ENCODE results near the gene ZFYVE21.

Gene ZFYVE21

GRCh38 chr14:103692871-103693270 is 22.7 kb upstream of the ZFYVE21 start:
- no peak for DNase-seq

DNA sequence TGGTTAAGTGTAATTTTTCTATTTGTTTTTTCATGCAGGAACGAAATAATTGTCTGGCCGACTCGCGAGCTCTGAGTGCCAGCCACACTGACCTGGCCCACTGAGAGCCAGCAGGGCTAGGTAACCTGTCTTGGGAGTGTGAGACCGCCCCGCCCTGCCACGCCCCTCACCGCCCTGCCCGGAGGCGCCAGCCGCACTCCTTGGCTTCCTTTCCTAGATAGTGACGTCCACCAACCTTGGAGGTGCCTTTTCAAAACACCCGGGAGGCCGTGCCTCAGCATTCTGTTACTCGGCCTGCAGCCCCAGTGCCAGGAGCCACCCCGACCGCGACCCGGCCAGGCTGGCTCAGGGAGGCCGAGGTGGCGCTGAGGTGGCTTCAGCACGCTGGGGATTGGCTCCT is 22.1 kb upstream of the ZFYVE21 start:
- DNase-seq, result no peak

DNA sequence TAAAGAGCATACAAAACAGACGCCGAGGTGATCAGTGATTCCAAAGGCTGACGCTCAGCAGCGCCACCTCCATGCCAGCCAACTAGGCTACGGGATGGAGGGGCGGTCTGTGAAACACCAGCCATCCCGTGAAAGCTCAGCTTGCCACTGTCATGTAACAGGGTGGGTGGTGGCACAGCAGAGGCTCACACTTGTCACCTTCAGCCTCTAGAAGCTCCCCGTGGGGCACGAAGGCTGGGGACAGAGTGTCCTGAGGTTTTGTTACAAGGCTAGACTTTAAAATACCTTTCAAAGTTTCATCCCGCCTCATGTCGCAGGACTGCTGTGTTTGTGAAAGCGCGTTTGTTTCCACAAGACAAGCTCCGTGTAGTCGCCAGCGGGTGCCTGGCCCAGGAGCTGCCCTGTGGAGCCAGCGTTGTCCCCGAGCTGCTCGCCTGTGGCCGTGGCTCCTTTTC is 21.0 kb upstream of the ZFYVE21 start:
- no peak for DNase-seq

GRCh38 chr14:103695296-103696069 is 20.1 kb upstream of the ZFYVE21 start:
- no peak for DNase-seq

DNA sequence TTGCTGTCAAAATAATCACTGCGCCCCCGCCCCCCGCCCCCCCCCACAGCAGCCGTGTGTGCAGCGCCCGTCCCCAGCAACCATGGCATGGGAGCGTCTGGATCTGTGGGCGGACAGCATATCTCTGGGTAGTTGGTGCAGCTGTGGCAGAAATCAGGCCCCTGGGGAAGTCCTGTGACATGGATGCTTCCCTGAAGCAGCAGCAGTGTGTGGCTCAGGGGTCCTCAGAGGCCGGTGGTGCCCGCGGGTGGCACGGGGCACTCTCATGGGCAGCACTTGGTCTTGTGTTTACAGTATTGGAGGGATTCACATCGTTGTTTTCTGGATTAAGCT is 19.6 kb upstream of the ZFYVE21 start:
- DNase-seq, result no peak

DNA sequence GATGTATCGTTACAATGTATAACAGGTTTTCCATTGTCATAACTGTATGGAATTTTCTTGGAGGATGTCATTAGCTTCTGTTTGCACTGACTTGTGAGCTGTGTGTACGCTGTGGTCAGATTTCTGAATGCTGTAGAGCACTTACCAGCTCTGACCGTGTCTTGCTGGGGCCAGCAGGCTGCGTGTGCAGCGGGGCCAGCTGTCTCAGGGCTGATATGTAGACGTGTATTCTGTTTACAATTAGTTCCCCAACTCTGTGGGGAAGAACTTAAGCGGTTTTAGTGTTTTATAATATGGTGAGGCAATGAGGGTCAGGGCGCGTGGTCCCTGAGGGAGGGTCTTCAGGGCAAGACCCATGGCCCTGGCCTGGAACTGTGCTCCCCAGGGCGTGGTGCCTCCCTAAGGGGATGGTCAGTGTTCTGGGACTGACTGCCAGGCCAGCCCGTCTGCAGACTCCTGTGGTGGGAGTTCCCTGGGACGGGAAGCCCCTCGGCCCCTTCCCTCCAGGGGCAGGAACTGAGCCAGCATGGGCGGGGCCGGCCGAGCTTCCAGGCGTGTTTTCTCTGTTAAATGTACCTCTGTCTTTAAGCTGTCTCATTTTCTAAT is 19.0 kb upstream of the ZFYVE21 start:
- DNase-seq, result no peak

DNA sequence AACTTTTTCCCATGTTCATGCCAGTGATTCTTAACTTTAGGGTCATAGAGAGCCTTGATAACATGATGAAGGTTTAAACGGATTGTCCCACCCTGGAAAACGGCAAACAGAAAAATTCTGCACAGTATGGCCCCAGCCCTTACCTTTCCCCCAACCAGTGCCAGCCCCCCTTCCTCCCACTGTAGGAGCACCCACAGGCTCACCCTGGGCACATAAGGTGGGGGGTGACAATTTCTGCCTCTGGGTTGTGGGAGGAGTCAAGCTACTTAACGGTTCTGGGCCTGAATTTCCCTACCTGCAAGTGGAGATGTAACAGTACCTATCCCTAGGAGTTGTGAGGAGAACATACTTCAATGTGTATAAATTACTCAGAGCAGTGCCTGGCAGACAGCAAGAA is 18.4 kb upstream of the ZFYVE21 start:
- DNase-seq, result no peak

DNA sequence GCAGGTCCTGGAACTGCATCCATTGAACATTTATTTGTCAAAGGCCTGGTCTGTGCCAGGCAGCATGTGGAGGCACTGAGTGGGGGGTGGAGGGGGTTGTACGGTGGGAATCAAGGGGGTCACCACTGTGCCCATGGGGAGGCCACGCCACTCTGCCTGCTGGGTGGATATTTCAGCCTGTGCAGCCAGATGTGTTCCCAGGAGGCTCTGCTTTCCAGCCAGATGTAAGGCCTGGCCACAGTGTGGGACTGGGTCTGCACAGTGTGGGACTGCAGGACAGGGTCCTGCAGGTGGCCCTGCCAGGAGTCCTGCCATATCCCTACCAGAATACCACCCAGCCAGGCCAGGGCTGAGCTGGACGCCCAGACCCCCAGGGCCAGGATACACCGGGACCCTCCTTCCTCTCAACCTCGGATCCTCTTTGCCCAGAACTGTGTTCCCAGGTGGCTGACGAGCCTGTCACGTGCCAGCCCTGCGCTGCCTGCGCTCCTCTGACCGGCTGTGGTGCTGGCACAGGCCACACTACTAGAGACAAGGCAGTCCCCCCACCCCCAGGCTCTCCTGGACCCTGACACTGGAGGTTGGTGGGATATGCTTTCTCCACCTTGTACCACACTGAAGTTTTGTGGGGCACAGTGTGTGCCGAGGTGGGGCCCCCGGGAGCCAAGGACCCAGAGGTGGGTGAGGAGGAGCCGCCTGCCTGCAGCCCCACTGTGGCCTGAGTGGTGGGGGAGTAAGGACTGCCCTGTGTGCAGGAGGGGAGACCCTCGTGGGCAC is 17.8 kb upstream of the ZFYVE21 start:
- no peak for DNase-seq

DNA sequence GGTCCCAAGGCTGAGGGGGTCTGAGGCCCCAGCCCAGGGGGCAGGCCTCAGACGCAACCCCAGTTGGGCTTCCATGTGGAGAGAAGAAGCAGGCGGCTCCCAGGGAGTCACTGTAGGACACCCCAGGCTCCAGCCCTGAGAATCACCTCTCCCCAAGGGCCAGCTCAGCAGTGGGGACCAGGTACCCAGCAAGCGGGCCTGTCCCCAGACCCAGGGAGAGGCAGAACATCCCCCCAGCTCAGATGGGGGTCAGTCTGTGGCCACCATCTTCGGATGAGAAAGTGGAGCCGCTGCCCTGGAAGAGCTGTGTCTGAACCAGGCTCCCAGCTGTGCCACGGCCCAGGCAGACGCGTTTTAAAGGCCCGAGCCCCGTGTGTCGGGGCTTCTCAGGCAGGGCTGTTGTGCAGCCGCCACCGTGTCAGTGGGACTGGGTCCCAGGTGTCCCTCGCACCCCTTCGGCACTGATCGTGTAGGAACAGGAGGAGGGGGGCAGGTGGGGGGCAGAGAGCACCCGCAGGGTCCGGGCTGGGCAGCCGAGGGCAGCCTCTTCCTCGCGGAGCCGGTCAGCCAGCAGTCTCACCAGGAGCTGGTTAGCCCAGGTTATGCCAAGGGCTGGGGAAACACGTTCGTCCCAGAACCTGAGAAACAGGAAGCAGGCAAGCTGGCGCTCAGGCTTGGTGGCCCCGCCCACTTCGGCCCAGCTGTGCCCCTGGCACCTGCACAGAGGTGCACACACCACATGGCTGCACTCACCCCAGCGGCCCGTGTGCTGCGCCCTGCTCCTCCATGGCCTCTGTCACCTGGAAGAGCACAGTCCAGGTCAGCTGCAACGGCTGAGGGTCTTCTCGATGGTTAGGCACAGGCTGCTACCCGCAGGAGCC is 17.0 kb upstream of the ZFYVE21 start:
- no peak for DNase-seq

- no peak for DNase-seq
Observed at GRCh38 chr14:103699261-103699661, 16.3 kb upstream of the ZFYVE21 start.

GRCh38 chr14:103699901-103700752 is 15.5 kb upstream of the ZFYVE21 start:
- no peak for DNase-seq

DNA sequence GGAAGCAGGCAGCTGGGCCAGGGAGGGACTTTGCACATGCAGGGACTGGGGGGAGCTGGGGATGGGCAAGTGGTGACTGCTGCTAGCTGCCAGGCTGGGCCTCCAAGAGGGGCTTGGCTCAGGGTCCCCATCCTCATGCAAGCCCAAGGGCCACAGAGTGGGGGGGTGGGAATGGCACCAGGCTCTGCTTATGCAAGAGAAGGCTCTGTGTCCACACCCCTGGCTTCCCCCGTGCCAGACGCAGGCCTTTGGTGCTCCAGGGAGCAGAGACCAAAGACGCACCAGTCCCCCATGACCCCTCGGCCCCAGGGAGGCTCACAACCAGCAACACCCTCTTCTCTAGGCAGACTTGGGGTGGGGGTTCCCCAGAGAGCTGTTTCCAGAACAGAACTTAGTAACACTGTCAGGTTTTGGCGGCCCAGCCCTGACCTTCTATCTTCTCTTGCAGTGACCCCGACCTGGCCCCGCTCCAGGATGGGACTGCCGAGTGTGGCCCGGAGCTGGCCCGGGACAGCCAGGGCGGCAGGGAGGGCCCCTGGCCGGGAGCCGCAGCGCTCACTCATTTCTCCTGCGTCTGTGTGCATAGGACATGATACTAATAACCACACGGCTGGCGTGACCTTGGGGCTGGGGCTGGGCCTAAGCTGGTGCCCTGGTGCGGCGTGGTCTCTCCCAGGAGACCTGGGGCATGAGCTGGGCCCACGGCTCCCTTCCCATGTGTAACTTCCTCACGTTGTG is 14.7 kb upstream of the ZFYVE21 start:
- no peak for DNase-seq

GRCh38 chr14:103702095-103702494 is 13.5 kb upstream of the ZFYVE21 start:
- DNase-seq, result no peak

DNA sequence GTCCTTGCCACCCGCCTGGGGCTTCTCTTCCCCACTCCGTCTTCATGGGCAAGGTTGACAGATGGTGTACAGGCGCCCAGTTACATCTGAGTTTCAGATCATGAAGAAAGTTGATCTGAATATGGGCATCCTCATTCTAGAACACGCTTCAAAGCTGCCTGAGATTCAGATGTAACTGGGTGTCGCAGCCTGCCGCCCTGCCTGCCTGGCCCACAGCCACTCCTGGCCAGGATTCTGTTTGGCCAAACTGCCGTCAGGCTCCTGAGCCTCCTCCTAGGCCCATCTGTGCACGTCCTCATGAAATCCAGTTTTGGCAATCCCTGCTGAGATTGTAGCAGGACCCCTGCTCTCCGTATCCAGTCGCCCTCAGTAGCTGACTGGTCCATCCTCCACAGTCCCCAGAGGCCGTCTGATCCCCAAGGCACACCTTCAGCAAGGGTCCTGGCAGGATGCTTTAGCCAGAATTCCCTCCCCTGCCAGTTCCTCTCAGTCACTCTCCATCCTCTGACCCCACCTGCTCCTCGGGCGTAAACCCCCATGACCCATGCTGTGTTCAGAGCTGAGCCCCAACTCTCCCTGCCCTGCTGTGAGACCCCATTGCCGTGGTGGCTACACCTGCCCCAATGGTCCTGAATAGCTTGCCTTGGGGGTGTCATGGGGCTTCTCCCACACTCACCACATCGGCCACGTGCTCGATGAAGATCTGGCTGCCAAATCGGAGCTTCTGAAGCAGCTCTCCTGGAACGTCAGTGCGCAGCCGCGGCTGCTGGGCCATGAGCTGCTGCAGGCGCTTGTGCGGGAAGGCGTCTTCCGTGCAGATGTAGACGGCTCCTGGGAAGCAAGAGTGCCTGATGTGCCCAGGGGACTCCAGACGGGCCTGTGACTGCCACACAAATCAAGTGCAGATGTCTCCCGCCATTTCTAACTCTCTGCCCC is 12.8 kb upstream of the ZFYVE21 start:
- no peak for DNase-seq

GRCh38 chr14:103703433-103704385 is 11.9 kb upstream of the ZFYVE21 start:
- no peak for DNase-seq

GRCh38 chr14:103704708-103705107 is 10.9 kb upstream of the ZFYVE21 start:
- no peak for DNase-seq

DNA sequence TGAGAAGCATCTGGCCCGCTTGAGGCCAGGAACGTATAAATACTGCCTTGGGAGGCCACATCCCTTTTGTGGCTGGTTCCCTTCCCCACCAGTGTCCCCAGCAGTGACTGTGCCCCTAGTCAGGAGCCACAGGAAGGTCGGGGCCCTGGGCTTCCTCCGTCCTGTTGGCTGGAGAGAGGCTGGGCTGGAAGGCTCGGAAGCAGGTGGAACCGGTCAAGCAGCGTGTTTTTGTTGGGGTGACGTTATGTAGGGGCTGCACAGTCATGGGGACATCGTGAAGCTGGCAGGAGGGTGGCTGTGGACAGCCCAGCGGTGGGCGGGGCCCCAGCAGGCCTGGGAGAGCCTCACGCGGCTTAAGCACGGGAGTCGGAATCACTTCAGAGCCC is 10.5 kb upstream of the ZFYVE21 start:
- DNase-seq, result no peak

- DNase-seq, result no peak
Observed at GRCh38 chr14:103705504-103706284, 9.9 kb upstream of the ZFYVE21 start.
